Measurements from ENCODE around the gene GCGR.

DNA sequence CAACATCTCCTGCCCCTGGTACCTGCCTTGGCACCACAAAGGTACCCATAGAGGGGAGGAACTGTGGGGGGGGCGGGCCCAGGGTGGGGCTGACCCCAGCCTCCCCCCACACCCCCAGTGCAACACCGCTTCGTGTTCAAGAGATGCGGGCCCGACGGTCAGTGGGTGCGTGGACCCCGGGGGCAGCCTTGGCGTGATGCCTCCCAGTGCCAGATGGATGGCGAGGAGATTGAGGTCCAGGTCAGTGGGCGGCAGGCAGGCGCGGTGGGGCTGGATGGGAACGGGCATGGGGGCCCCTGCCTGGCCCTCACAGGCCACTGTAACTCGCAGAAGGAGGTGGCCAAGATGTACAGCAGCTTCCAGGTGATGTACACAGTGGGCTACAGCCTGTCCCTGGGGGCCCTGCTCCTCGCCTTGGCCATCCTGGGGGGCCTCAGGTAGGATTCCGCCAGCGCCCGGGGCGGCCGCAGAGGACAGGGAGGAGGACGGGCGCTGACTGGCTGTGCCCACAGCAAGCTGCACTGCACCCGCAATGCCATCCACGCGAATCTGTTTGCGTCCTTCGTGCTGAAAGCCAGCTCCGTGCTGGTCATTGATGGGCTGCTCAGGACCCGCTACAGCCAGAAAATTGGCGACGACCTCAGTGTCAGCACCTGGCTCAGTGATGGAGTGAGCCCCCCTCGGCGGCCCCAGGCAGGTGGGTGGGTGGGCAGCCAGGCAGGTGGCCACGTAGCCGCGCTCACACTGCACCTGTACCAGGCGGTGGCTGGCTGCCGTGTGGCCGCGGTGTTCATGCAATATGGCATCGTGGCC is 7.1 kb downstream of the GCGR start:
- no peak for TF ChIP-seq CTCF (IDR thresholded peaks at IDR 0.05)
- no peak for TF ChIP-seq EZH2 (IDR thresholded peaks at IDR 0.05; ENCODE audit: borderline replicate concordance, insufficient read depth, low read depth, low read length, poor library complexity, severe bottlenecking)

Data from B cell (primary cell).